NCI-H146 (cell line): Measurements from ENCODE around the gene MYH16.
"Not testable (repeated sequence)": the region's sequence is repeated elsewhere in the genome, so short reads cannot be mapped to it uniquely, and the experiment has no call there.

Experiments
- DNase-seq: peaks from one replicate; lab custom pipeline; 2025; lab: John Stamatoyannopoulos, UW

MYH16 gene

DNA sequence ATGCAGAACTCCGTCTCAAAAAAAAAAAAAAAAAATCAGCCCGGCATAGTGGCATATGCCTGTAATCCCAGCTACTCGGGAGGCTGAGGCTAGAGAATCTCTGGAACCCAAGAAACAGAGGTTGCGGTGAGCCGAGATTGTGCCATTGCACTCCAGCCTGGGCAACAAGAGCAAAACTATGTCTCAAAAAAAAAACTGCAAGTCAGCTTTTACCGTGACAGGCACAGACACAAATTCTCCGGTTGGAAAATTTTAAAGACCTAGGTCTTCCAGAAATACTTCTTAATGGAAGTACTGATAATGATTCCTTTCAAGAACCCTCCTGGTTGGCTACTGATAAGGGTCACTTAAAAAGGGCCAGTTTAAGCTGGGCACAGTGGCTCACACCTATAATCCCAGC lies 82.5 kb downstream of the MYH16 start:
- no peak for DNase-seq

DNA sequence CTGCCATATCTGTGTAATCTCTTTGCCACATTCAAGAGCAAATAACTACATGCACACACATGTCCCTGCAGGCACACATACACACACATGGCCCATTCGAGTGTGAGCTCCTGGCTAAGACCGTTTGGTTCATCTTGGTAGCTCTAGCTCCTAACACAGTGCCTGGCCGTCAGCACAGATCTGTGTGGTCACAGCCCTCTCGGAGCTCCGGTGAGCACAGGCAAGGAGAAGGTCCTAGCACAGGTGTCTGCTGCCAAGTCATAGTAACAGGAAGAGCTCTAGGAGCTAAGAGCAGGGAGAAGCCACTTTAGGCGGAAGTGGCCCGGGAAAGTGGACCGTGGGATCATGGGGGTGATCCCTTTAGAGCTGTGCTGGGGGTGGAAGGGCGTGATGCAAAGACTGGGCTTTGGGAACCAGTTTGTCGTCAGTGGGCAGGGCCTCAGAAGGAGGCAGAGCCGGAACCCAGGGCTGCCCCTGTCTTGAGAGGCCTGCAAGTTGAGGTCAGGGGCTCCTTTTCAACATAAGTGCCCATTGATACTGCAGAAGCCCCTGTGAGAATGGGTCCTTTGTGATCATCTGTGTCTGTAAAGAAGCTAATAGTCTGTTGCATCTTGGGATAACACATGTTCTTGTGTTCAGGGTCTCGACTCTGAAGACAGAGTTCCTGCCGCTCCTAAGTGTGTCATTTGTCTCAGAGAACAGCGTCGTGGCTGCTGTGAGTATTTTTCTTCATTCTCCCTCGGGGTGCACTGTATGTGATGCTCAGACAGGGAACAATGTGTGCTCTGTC lies 85.3 kb downstream of the MYH16 start:
- no peak for DNase-seq

DNA sequence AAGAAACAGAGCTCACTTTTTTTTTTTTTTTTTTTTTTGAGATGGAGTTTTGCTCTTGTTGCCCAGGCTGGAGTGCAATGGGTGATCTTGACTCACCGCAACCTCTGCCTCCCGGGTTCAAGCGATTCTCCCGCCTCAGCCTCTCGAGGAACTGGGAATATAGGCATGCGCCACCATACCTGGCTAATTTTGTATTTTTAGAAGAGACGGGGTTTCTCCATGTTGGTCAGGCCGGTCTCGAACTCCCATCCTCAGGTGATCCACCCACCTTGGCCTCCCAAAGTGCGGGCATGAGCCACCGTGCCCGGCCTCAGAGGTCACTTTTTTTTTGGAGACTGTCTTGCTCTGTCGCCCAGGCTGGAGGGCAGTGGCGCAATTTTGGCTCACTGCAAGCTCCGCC lies 85.9 kb downstream of the MYH16 start:
- not testable (repeated sequence) for DNase-seq

DNA sequence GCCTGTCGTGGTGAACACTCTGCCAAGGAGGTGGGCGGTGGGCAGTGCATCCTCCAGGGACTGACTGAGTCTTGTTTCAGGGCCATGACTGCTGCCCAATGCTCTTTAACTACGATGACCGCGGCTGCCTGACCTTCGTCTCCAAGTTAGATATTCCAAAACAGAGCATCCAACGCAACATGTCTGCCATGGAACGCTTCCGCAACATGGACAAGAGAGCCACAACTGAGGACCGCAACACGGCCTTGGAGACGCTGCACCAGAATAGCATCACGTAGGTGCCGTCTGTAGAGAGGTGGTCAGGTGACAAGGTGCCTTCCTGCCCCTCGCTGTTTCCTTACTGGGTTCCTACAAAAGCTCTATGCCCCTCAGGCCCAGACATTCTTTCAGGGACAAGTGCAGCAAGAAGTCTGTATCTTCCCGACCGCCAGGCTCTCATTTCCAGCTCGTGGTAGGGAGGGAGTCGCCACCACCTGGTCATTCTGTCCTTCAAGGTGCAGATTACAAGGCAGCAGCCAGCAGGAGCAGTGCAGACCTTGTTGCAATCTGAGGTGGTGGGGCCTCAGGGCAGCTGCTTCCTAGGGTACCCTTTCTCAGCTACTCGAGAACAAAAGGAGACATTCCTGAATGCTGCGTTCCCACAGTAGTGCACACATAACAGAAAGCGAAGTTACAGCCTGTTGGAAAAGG lies 87.0 kb downstream of the MYH16 start:
- DNase-seq, result no peak
